WI38 (cell line): ENCODE measurements around the gene ASB10.

Experiments used
- H3K4me3 ChIP-seq: 2 replicates; pipeline ENCODE4 v1.5.1; 2011; ENCODE audit warnings: low read depth, mild to moderate bottlenecking, control low read depth, low read length
- TF ChIP-seq, protein P1 (sequence below): IDR thresholded peaks from 2 replicates; pipeline ENCODE4 v1.5.1; 2012; ENCODE audit warnings: low read depth, mild to moderate bottlenecking, control low read depth, low read length

Gene ASB10

DNA sequence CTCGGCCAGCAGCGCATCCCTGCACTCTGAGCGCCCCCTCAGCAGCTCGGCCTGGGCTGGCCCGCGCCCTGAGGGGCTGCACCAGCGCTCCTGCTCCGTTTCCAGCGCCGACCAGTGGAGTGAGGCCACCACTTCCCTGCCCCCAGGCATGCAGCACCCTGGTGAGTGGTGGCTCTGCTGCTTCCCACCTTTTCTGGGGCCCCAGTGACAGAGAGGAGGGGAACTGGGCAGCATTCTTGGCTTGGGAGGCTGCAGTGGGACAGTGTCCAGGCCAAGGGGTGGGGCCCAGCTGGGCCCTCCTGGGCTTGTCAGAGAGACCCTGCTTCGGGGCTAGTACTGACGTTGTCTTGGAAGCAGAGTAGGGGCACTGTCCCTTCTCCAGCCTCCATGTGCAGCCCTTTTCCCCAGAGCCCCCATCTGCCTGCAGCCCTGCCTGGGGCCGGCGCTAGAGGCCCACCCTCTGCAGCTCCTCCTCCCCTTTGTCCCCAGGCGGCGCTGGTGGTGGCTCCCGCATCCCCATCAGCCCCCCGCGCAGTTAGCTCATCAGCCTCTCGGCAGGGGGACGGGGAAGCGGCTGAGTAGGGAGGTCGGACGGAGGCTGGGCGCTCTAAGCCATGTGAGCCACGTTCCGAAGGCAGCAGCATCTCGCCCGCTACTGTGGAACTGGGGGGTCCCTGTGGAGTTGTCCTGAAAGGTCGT is 48.7 kb downstream of the ASB10 start:
- H3K4me3 ChIP-seq, result no peak overlapping the region
- TF ChIP-seq, protein P1, sequence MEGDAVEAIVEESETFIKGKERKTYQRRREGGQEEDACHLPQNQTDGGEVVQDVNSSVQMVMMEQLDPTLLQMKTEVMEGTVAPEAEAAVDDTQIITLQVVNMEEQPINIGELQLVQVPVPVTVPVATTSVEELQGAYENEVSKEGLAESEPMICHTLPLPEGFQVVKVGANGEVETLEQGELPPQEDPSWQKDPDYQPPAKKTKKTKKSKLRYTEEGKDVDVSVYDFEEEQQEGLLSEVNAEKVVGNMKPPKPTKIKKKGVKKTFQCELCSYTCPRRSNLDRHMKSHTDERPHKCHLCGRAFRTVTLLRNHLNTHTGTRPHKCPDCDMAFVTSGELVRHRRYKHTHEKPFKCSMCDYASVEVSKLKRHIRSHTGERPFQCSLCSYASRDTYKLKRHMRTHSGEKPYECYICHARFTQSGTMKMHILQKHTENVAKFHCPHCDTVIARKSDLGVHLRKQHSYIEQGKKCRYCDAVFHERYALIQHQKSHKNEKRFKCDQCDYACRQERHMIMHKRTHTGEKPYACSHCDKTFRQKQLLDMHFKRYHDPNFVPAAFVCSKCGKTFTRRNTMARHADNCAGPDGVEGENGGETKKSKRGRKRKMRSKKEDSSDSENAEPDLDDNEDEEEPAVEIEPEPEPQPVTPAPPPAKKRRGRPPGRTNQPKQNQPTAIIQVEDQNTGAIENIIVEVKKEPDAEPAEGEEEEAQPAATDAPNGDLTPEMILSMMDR, result no peak

DNA sequence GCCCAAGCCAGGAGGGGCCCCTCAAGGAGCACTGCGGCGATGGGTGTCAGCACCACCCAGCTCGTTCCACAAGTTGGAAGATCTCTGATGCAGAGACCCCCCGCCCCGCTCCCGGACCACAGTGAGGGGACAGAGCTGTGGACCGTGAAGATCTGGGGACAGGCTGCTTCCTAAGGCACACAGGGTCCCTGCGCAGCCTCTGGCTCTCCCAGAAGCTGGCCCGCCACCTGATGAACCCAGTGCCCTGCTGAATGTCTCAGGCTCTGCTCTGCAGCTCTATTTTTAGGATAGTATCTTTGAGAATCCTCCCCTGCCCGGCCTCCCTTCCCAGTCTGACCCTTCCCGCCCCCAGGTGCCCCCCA is 49.3 kb downstream of the ASB10 start:
- TF ChIP-seq, protein P1, result no peak
- no peak overlapping the region for H3K4me3 ChIP-seq

DNA sequence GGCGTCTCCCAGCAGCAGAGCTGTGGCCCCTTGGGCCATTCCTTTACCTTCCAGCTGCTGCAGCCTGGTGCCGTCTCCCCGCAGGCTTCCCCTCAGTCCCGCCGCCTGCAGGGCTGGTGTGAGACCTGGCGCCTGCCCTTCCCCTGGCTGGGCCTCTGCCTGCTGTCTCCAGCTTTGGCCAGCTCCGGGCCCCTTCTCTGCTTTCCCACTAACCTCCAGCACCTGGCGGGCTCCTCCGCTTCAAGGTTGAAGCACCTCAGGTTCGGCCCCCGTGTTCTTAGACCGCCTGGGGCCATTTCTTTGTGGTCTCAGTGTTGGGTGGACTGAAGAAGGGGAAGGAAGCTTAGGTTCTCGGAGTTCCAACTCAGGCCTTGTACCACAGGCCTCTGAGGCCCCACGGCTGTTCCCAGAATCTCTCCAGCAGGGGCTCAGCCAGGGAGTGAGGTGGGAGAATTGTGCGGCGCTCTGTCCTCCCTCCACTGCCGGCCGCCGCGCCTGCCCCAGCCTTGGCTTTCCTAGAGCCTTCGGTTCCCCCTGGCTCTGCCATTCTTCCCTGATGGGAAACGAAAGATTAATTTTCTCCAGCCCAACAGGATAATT is 49.9 kb downstream of the ASB10 start:
- no peak overlapping the region for H3K4me3 ChIP-seq
- TF ChIP-seq, protein P1, result no peak

DNA sequence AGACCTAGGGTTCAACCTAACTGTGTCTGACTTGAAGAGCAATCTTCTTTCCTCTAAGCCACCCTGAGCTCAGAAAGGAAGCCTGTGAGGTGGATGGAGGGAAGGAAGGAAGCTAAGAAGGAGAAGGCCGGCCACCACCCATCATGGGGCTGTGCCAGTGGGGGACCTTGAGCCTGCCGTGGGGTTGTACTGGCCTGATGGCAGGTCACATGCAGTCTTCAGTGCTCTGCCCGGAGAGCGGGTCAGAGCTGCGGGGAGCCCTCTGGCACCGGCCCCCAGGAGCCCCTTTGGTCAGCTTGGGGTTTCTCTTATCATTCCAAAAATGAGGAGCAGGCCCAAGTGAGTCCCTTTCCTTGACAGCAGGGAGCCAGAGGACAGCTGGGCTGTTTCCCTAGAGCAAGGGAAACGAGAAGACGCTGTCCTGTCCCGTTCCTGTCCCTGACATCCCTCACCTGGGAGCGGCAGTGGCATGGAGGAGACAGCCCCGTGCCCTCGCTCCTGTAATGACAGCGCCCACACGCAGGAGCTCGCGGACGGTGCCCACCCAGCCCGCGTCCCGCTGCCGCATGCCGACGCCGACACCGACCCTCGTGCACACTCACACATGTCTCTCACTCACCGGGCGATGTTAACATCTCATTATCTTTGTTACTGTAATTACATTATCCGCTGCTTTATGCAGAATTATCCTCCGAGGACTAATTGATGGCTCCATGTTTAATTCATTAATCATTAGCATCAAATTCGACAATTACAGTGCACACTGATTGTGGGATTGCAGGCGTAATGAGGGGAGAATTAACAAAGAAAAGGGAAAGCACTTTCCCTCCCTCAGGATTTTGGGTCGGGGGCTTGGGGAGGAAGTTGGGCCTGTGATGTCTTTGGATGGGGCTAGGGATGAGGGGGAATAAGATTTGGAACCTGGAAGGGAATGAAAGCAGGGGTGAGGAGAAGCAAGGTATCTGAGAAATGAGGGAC is 50.9 kb downstream of the ASB10 start:
- TF ChIP-seq, protein P1, result no peak
- H3K4me3 ChIP-seq, result no peak overlapping the region

DNA sequence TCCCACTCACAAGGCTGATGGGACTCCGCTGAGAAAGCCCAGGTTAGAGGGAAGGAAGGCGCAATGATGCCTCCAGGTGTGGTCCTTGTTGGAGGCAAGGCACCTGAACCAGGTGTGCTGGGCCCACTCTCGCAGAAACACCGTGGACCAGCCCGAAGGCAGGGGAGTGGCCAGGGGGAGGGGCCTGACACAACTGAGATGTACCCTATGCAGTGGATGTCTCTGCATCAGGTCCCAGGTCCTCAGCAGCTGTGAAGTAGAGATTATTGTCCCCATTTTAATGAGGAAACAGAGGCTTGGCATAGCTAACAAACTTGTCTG is 51.6 kb downstream of the ASB10 start:
- no peak overlapping the region for H3K4me3 ChIP-seq
- TF ChIP-seq, protein P1, result no peak

DNA sequence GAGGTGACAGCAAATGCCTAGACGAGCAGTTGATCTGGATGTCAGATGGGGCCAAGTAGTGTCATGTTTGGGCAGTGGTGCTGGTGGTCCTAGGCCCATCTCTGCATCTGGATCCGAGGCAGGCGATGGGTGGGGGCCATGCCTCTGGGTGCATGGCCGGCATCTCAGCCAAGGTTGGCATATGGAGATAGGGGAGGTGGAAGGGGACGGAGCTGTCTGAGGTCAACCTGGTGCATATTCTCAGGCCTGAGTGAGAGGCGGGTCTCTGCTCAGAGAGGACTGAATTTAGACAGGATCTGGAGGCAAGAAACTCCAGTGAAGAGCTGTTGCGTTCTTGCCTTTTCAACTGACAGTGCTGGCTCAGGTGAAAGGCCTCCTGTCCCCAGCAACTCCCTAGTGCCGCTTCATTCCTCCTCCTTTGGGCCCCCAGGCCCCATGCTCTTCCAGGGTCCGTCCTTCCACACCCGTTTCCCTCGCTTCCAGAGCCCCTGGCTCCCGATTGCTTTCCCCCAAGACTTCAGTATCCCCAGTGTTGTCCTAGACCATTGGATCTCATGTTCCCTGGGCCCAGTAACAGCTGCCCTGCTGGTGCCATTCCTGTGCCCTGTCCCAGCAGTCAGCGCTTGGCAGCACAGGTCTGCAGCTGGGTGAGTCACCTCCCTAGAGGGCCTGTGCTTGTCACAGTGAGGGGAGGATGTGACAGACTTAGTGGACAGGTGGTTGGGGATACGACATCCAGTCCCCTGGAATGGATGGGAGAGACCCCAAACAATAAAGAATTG is 52.1 kb downstream of the ASB10 start:
- H3K4me3 ChIP-seq, result no peak overlapping the region
- TF ChIP-seq, protein P1, result no peak
